Esophagus muscularis mucosa (tissue), 4 donors: ENCODE data around the gene TRPM7. TPM values are rescaled to one million over a fixed set of nuclear protein-coding genes. Genes with fewer than 3 reads are reported as not detected.

ENCODE experiments used
- DNase-seq: peaks from one replicate; pipeline ENCODE4 v3.0.0-alpha.2; 2017; ENCODE audit errors: extremely low spot score
- H3K27ac ChIP-seq, 4 donors: fragments of 200-600 bp; sonication (generic); replicated peaks in 1 of 4; 1 replicate in 3 of 4; 2 replicates in 1 of 4; pipeline ENCODE4 v1.5.1; 2016 to 2019; ENCODE audit warnings: mild to moderate bottlenecking in 1 of 4
- H3K27me3 ChIP-seq, 4 donors: fragments of 200-600 bp; sonication (generic); one replicate each; pipeline versions ENCODE4 v1.5.1 to v1.6.0; 2016 to 2019
- H3K36me3 ChIP-seq, 4 donors: fragments of 200-600 bp; sonication (generic); one replicate each; pipeline ENCODE4 v1.5.1; 2016 to 2019
- H3K4me1 ChIP-seq, 4 donors: fragments of 200-600 bp; sonication (generic); one replicate each; pipeline ENCODE4 v1.5.1; 2016 to 2019
- H3K4me3 ChIP-seq, 4 donors: fragments of 200-600 bp; sonication (generic); 1 replicate in 2 of 4; 2 replicates in 2 of 4; pipeline ENCODE4 v1.5.1; 2016 to 2019; ENCODE audit warnings: mild to moderate bottlenecking in 4 of 4, moderate library complexity in 1 of 4
- H3K9me3 ChIP-seq, 4 donors: fragments of 200-600 bp; sonication (generic); 1 replicate in 3 of 4; 2 replicates in 1 of 4; pipeline ENCODE4 v1.5.1; 2016 to 2019
- CTCF ChIP-seq, 3 experiments: fragments of 200-600 bp in 2 of 3; fragments of 450-650 bp in 1 of 3; sonication (generic) in 2 of 3; IDR thresholded peaks; one replicate each; pipeline ENCODE4 v1.5.1; 2017 to 2019; ENCODE audit warnings: antibody characterized with exemption in 3 of 3, mild to moderate bottlenecking in 2 of 3, moderate library complexity in 1 of 3
- EP300 ChIP-seq: sonication (generic); formaldehyde crosslinking; IDR thresholded peaks from one replicate; pipeline ENCODE4 v1.6.1; 2017; ENCODE audit warnings: antibody characterized with exemption
- POLR2A ChIP-seq: fragments of 450-650 bp; IDR thresholded peaks from one replicate; pipeline ENCODE4 v1.6.1; 2017; ENCODE audit warnings: antibody characterized with exemption, moderate library complexity, mild to moderate bottlenecking, low read depth
- POLR2AphosphoS5 ChIP-seq, 2 donors: sonication (generic); formaldehyde crosslinking; IDR thresholded peaks; one replicate each; pipeline ENCODE4 v1.6.1; 2017; ENCODE audit warnings: antibody characterized with exemption in 2 of 2
- WGBS: methylation state at CpG from one replicate; pipeline ENCODE4 v1.1.5; 2018; 5-methylcytosine and 5-hydroxymethylcytosine counted together
- intact Hi-C: fragments of 100-400 bp; cut with DNase I; formaldehyde crosslinking; loops from one replicate; pipeline ENCODE4 v1.15.1; 2023
- total RNA-seq, 4 donors: library from RNA; depleted of rRNA; stranded (reverse); fragments of >200 nt; gene quantifications; one replicate each; pipeline versions ENCODE4 v1.1.0 to v1.2.1, GENCODE V29; 2016

Gene TRPM7
- total RNA-seq, 4 donors from 2014 or later = 27.9 to 39.9 (median 33.9) TPM

- no peak for TF ChIP-seq POLR2AphosphoS5 (IDR thresholded peaks at IDR 0.05)
- TF ChIP-seq CTCF (IDR thresholded peaks at IDR 0.05) = no peak
- no peak for TF ChIP-seq EP300
- no peak for TF ChIP-seq POLR2A
- Histone ChIP-seq H3K27ac (no peak overlapping the region), H3K4me3 (no peak overlapping the region), H3K9me3 (no peaks in the 10 kb centered on the region), H3K36me3 (no peaks in the 10 kb centered on the region), H3K4me1 (no peaks in the 10 kb centered on the region), H3K27me3 (no peaks in the 10 kb centered on the region)
- 59% methylated on average over 4 of the region's 4 CpGs for WGBS
- intact Hi-C loops = no loop called here
- no peak for DNase-seq
Observed at GRCh38 chr15:50531766-50532165, 154.8 kb downstream of the TRPM7 start.

GRCh38 chr15:50531163-50531562 is 155.4 kb downstream of the TRPM7 start:
- WGBS = 90% methylated on average over 4 of the region's 4 CpGs
- H3K9me3 ChIP-seq = no peaks in the 10 kb centered on the region
- no peaks in the 10 kb centered on the region for H3K36me3 ChIP-seq
- intact Hi-C loops = no loop called here
- H3K4me3 ChIP-seq = no peak overlapping the region
- no peak for DNase-seq
- H3K4me1 ChIP-seq = no peaks in the 10 kb centered on the region
- no peak overlapping the region for H3K27ac ChIP-seq
- TF ChIP-seq POLR2AphosphoS5 (IDR thresholded peaks at IDR 0.05) (no peak), CTCF (IDR thresholded peaks at IDR 0.05) (no peak), EP300 (no peak), POLR2A (no peak)
- H3K27me3 ChIP-seq = no peaks in the 10 kb centered on the region

GRCh38 chr15:50523851-50524251 is 162.7 kb downstream of the TRPM7 start:
- Histone ChIP-seq H3K27ac (no peak overlapping the region), H3K27me3 (no peaks in the 10 kb centered on the region), H3K4me3 (no peak overlapping the region), H3K4me1 (no peaks in the 10 kb centered on the region), H3K9me3 (no peaks in the 10 kb centered on the region), H3K36me3 (no peaks in the 10 kb centered on the region)
- DNase-seq = no peak
- 57% methylated on average over 5 of the region's 5 CpGs for WGBS
- no peak for TF ChIP-seq EP300
- TF ChIP-seq POLR2AphosphoS5 (IDR thresholded peaks at IDR 0.05) = no peak
- no peak for TF ChIP-seq CTCF (IDR thresholded peaks at IDR 0.05)
- no peak for TF ChIP-seq POLR2A
- intact Hi-C loops = no loop called here

- Histone ChIP-seq H3K27me3 (no peaks in the 10 kb centered on the region), H3K4me3 (no peak overlapping the region), H3K27ac (no peak overlapping the region), H3K4me1 (no peaks in the 10 kb centered on the region), H3K36me3 (no peaks in the 10 kb centered on the region), H3K9me3 (peaks cover 0 to 6% (median 0%) of the 10 kb centered on the region in 4 donors)
- TF ChIP-seq POLR2AphosphoS5 (IDR thresholded peaks at IDR 0.05) (no peak), CTCF (IDR thresholded peaks at IDR 0.05) (no peak), POLR2A (no peak), EP300 (no peak)
- whole genome bisulfite sequencing = 58% methylated on average over 7 of the region's 7 CpGs
- DNase-seq = no peak
- intact Hi-C loops = no loop called here
Observed at GRCh38 chr15:50519740-50520425, 166.7 kb downstream of the TRPM7 start.

GRCh38 chr15:50513001-50513400 is 173.6 kb downstream of the TRPM7 start:
- H3K9me3 ChIP-seq = peaks cover 0 to 6% (median 0%) of the 10 kb centered on the region in 4 donors
- no peak for TF ChIP-seq POLR2AphosphoS5 (IDR thresholded peaks at IDR 0.05)
- TF ChIP-seq EP300 = no peak
- no peak for TF ChIP-seq CTCF (IDR thresholded peaks at IDR 0.05)
- TF ChIP-seq POLR2A = no peak
- intact Hi-C loops = no loop called here
- DNase-seq = no peak
- no peak overlapping the region for H3K27ac ChIP-seq
- H3K4me1 ChIP-seq = no peaks in the 10 kb centered on the region
- H3K4me3 ChIP-seq = no peak overlapping the region
- H3K27me3 ChIP-seq = no peaks in the 10 kb centered on the region
- peaks cover 0 to 11% (median 0%) of the 10 kb centered on the region in 4 donors for H3K36me3 ChIP-seq
